Right lobe of liver (tissue), 6 donors: ENCODE measurements around the gene OSBPL10. TPM values are rescaled to one million over a fixed set of nuclear protein-coding genes. Genes with fewer than 3 reads are reported as not detected.

Experiments used
- ATAC-seq, 4 donors: fragments of 200-7000 bp; cut with Tn5 transposase; one replicate each; pipeline ENCODE4 v1.9.1; 2020; ENCODE audit warnings: mild to moderate bottlenecking in 4 of 4, moderate library complexity in 4 of 4
- DNase-seq, 3 donors: peaks; one replicate each; pipeline ENCODE4 v3.0.0-alpha.2; 2020
- H3K27ac ChIP-seq, 3 donors: fragments of 200-600 bp; one replicate each; pipeline ENCODE4 v1.8.0; 2022
- H3K27me3 ChIP-seq, 2 donors: fragments of 200-600 bp; one replicate each; pipeline ENCODE4 v1.8.0; 2022
- H3K36me3 ChIP-seq, 4 donors: fragments of 200-600 bp; sonication (generic) in 1 of 4; one replicate each; pipeline versions ENCODE4 v1.5.1 to v1.8.0; 2017 to 2022; ENCODE audit warnings: control low read depth in 1 of 4
- H3K4me1 ChIP-seq, 4 donors: fragments of 200-600 bp; sonication (generic) in 1 of 4; one replicate each; pipeline versions ENCODE4 v1.5.1 to v1.8.0; 2017 to 2022; ENCODE audit warnings: control low read depth in 1 of 4
- H3K4me3 ChIP-seq, 3 donors: fragments of 200-600 bp; one replicate each; pipeline ENCODE4 v1.8.0; 2022
- H3K9me3 ChIP-seq, 4 donors: fragments of 200-600 bp; sonication (generic) in 1 of 4; one replicate each; pipeline versions ENCODE4 v1.5.1 to v1.8.0; 2017 to 2022; ENCODE audit warnings: control low read depth in 1 of 4
- CTCF ChIP-seq, 4 donors: fragments of 200-600 bp in 3 of 4; fragments of 450-650 bp in 1 of 4; IDR thresholded peaks; one replicate each; pipeline versions ENCODE4 v1.5.1 to v1.8.0; 2016 to 2022; ENCODE audit warnings: antibody characterized with exemption in 4 of 4, mild to moderate bottlenecking in 2 of 4
- POLR2A ChIP-seq: fragments of 450-650 bp; IDR thresholded peaks from one replicate; pipeline ENCODE4 v1.6.1; 2017; ENCODE audit warnings: antibody characterized with exemption, mild to moderate bottlenecking
- WGBS: methylation state at CpG from one replicate; pipeline ENCODE4 v1.1.6; 2018; ENCODE audit warnings: low coverage, low lambda C conversion rate; ENCODE audit not compliant: insufficient coverage; ENCODE audit errors: missing lambda C conversion rate; 5-methylcytosine and 5-hydroxymethylcytosine counted together
- intact Hi-C, 2 donors: fragments of 100-400 bp; cut with DNase I; formaldehyde crosslinking; loops; one replicate each; pipeline versions ENCODE4 v1.11.2 to v1.14.1; 2022
- total RNA-seq, 6 experiments: library from RNA; depleted of rRNA in 2 of 6; stranded (reverse); fragments of >200 nt in 2 of 6; fragmentation: NEBNext Ultra II Directional in 3 of 6; extraction: Animal tissue kit (Norgen Biotek cat#: 25700) in 3 of 6; gene quantifications; one replicate each; pipeline versions ENCODE4 v1.1.0 to v1.2.4, GENCODE V29; 2016 to 2023
- donor health status: DM: no; HTN: yes; CAD: no.
- donor health status: DM: no; HTN: no; CAD: no.
- donor health status: DM: no; HTN: no; CAD: no.
- donor health status: DM: no; HTN: yes; CAD: no.
- donor health status: DM: no; HTN: yes; CAD: no.

Gene OSBPL10
- total RNA-seq, 6 experiments from 2014 or later = 2.2 to 13.0 (median 3.7) TPM

GRCh38 chr3:31624083-31624709, 356.9 kb downstream of the OSBPL10 start:
- intact Hi-C loops = no loop called here
- Histone ChIP-seq H3K27ac (no peak overlapping the region), H3K36me3 (peaks cover 0 to 17% (median 3%) of the 10 kb centered on the region in 4 donors), H3K4me1 (no peaks in the 10 kb centered on the region), H3K4me3 (no peak overlapping the region), H3K27me3 (no peaks in the 10 kb centered on the region), H3K9me3 (no peaks in the 10 kb centered on the region)
- TF ChIP-seq POLR2A = no peak
- no peak for TF ChIP-seq CTCF (IDR thresholded peaks at IDR 0.05)
- WGBS = 99% methylated on average over 6 of the region's 6 CpGs
- no peak for ATAC-seq
- no peak for DNase-seq

GRCh38 chr3:31622636-31623288, 358.3 kb downstream of the OSBPL10 start:
- intact Hi-C loops = no loop called here
- 58% methylated on average over 4 of the region's 4 CpGs for WGBS

GRCh38 chr3:31621314-31621713, 359.7 kb downstream of the OSBPL10 start:
- H3K9me3 ChIP-seq = no peaks in the 10 kb centered on the region
- DNase-seq (no peak), ATAC-seq (no peak)
- H3K27me3 ChIP-seq = no peaks in the 10 kb centered on the region
- intact Hi-C loops = no loop called here
- no peak overlapping the region for H3K4me3 ChIP-seq
- no peak overlapping the region for H3K27ac ChIP-seq
- H3K4me1 ChIP-seq = no peaks in the 10 kb centered on the region
- H3K36me3 ChIP-seq = peaks cover 0 to 16% (median 6%) of the 10 kb centered on the region in 4 donors
- 73% methylated on average over 3 of the region's 3 CpGs for WGBS
- TF ChIP-seq CTCF (IDR thresholded peaks at IDR 0.05) (no peak), POLR2A (no peak)

More at GRCh38 chr3:31622636-31623288, 358.3 kb downstream of the OSBPL10 start:
- Histone ChIP-seq H3K4me3 (no peak overlapping the region), H3K27ac (no peak overlapping the region), H3K9me3 (no peaks in the 10 kb centered on the region), H3K27me3 (no peaks in the 10 kb centered on the region), H3K36me3 (peaks cover 0 to 20% (median 5%) of the 10 kb centered on the region in 4 donors), H3K4me1 (no peaks in the 10 kb centered on the region)
- DNase-seq (no peak), ATAC-seq (no peak)
- TF ChIP-seq POLR2A (no peak), CTCF (IDR thresholded peaks at IDR 0.05) (no peak)

GRCh38 chr3:31620656-31621055, 360.4 kb downstream of the OSBPL10 start:
- no peak for ATAC-seq
- no peaks in the 10 kb centered on the region for H3K27me3 ChIP-seq
- WGBS = 100% methylated on average over 1 of the region's 1 CpG
- peaks cover 0 to 16% (median 6%) of the 10 kb centered on the region in 4 donors for H3K36me3 ChIP-seq
- no peak overlapping the region for H3K4me3 ChIP-seq
- TF ChIP-seq POLR2A (no peak), CTCF (IDR thresholded peaks at IDR 0.05) (no peak)
- H3K4me1 ChIP-seq = no peaks in the 10 kb centered on the region
- no peaks in the 10 kb centered on the region for H3K9me3 ChIP-seq
- H3K27ac ChIP-seq = no peak overlapping the region
- intact Hi-C loops = no loop called here
- no peak for DNase-seq
